ENCODE data around the gene IPO9. TPM values are rescaled to one million over a fixed set of nuclear protein-coding genes. Genes with fewer than 3 reads are reported as not detected.

Gene IPO9
- total RNA-seq, 4 donors from 2014 or later: 7.2 to 16.3 (median 10.3) TPM

- H3K36me3 ChIP-seq: no peaks in the 10 kb centered on the region
- in situ Hi-C loops (cut with MboI; ENCODE audit: low sequenced_read_pairs in 4 of 4): loop anchor here in 3 of 4 donors (25.0 kb wide), 1 partner anchor 251 kb away; the partner anchor contains the start of gene ARL8A (in 3 of the 3)
- DNase-seq (peak; percentile 45 to 61), ATAC-seq (no peak)
- H3K27me3 ChIP-seq: no peaks in the 10 kb centered on the region
- H3K27ac ChIP-seq: peak overlapping the region; percentile 90 to 98 (median 94)
- peak; percentile 6 to 15 for TF ChIP-seq POLR2A (IDR thresholded peaks at IDR 0.05)
- TF ChIP-seq CTCF (IDR thresholded peaks at IDR 0.05 in 4 of 5, conservative IDR thresholded peaks at IDR 0.05 in 1 of 5): no peak
- intact Hi-C loops (cut with DNase I; ENCODE audit: low total_unique reads): loop anchor here (5.0 to 10.0 kb wide), 4 partner anchors 59 to 1389 kb away; partner anchors contain the start of genes IPO9 and PHLDA3
- H3K4me3 ChIP-seq: no peak overlapping the region
- peaks cover 88 to 91% of the 10 kb centered on the region in 2 donors for H3K4me1 ChIP-seq
- no peaks in the 10 kb centered on the region for H3K9me3 ChIP-seq
Observed at GRCh38 chr1:201886103-201886885, 57.3 kb downstream of the IPO9 start.

- peak in 1 of 2 donors; percentile 19 for DNase-seq
- ATAC-seq: no peak
- Histone ChIP-seq H3K4me3 (no peak overlapping the region), H3K9me3 (no peaks in the 10 kb centered on the region), H3K36me3 (no peaks in the 10 kb centered on the region), H3K27me3 (no peaks in the 10 kb centered on the region), H3K4me1 (peaks cover 88 to 90% of the 10 kb centered on the region in 2 donors), H3K27ac (peak overlapping the region; percentile 90 to 98 (median 94))
- intact Hi-C loops (cut with DNase I; ENCODE audit: low total_unique reads): loop anchor here (5.0 to 10.0 kb wide), 4 partner anchors 60 to 1388 kb away; partner anchors contain the start of genes IPO9 and PHLDA3
- TF ChIP-seq POLR2A (IDR thresholded peaks at IDR 0.05) (no peak), CTCF (IDR thresholded peaks at IDR 0.05 in 4 of 5, conservative IDR thresholded peaks at IDR 0.05 in 1 of 5) (no peak)
- in situ Hi-C loops (cut with MboI; ENCODE audit: low sequenced_read_pairs in 4 of 4): loop anchor here in 3 of 4 donors (25.0 kb wide), 1 partner anchor 250 kb away; the partner anchor contains the start of gene ARL8A (in 3 of the 3)
Observed at GRCh38 chr1:201887116-201887866, 58.3 kb downstream of the IPO9 start.

- intact Hi-C loops (cut with DNase I; ENCODE audit: low total_unique reads): loop anchor here (2.0 to 10.0 kb wide), 5 partner anchors 61 to 1386 kb away; partner anchors contain the start of genes IPO9, PHLDA3 and TIMM17A
Observed at GRCh38 chr1:201888282-201889089, 59.5 kb downstream of the IPO9 start, which contains the start of gene SHISA4. Gene SHISA4, plus strand, starts transcription at chr1:201888898. Its CDS starts 97 bp downstream, at chr1:201888995.

More at GRCh38 chr1:201888282-201889089, 59.5 kb downstream of the IPO9 start, which contains the start of gene SHISA4:
- H3K27me3 ChIP-seq: no peaks in the 10 kb centered on the region
- peaks cover 82 to 85% of the 10 kb centered on the region in 2 donors for H3K4me1 ChIP-seq
- H3K36me3 ChIP-seq: no peaks in the 10 kb centered on the region
- peak; percentile 45 to 55 for ATAC-seq
- DNase-seq: peak; percentile 81 to 94
- H3K27ac ChIP-seq: peak within 1 kb of the TSS; percentile 90 to 98 (median 94)
- TF ChIP-seq CTCF (IDR thresholded peaks at IDR 0.05 in 4 of 5, conservative IDR thresholded peaks at IDR 0.05 in 1 of 5): no peak
- TF ChIP-seq POLR2A (IDR thresholded peaks at IDR 0.05): peak; percentile 95 to 97
- H3K9me3 ChIP-seq: no peaks in the 10 kb centered on the region
- in situ Hi-C loops (cut with MboI; ENCODE audit: low sequenced_read_pairs in 4 of 4): loop anchor here in 3 of 4 donors (25.0 kb wide), 1 partner anchor 249 kb away; the partner anchor contains the start of gene ARL8A (in 3 of the 3)
- H3K4me3 ChIP-seq: peak within 1 kb of the TSS; percentile 65 to 89 (median 72)

Data from gastrocnemius medialis (tissue), 4 donors.